Islet of Langerhans (tissue), 1 donor: Measurements from ENCODE around the gene TERT.

Source experiments
- FAIRE-seq: peaks from one replicate; lab custom pipeline; 2011; peaks lifted over from hg19 to GRCh38; lab: Jason Lieb, UNC

The TERT gene

DNA sequence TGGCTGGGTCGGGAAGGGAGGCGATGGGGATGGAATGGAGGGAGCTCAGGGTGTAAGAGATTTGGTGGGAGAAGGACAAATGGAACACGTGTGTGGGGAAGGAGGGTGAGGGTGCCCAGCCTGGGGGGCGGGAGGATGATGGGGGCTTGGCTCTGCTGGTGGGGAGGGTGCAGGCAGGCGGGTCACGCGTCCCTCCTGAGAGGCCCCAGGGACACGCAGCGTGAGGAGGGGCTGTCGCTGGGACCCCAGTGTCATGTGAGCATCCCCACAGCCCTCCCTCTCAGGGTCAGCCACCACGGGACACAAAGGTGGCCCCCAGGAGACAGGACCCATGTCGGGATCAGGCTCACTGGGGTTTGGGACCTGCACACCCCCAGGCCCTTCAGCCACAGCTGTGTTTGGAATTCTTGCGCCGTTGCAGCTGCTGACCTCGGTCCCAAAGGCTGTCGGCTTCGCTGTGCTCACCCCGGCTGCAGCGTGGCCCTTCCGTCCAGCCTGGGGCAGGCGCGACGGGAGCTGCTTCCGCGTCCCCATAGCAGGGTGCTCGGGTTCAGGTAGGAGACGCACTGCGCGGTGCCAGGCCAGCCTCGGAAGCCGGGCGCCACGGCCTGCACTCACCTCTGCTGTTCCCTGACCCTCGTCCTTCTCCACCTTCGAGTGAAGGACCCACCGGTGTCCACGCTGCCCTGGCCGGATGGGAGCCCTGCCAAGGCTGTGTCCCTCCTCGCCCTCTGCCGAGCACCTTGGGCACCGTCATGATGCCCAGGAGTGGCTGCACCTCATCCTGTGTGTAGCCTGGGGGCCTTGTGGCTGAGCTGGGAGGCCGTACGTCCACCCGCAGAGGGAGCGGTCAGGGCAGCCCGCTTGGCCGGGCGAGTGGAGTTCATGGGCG, 88.1 kb downstream of the TERT start:
- no peak for FAIRE-seq

DNA sequence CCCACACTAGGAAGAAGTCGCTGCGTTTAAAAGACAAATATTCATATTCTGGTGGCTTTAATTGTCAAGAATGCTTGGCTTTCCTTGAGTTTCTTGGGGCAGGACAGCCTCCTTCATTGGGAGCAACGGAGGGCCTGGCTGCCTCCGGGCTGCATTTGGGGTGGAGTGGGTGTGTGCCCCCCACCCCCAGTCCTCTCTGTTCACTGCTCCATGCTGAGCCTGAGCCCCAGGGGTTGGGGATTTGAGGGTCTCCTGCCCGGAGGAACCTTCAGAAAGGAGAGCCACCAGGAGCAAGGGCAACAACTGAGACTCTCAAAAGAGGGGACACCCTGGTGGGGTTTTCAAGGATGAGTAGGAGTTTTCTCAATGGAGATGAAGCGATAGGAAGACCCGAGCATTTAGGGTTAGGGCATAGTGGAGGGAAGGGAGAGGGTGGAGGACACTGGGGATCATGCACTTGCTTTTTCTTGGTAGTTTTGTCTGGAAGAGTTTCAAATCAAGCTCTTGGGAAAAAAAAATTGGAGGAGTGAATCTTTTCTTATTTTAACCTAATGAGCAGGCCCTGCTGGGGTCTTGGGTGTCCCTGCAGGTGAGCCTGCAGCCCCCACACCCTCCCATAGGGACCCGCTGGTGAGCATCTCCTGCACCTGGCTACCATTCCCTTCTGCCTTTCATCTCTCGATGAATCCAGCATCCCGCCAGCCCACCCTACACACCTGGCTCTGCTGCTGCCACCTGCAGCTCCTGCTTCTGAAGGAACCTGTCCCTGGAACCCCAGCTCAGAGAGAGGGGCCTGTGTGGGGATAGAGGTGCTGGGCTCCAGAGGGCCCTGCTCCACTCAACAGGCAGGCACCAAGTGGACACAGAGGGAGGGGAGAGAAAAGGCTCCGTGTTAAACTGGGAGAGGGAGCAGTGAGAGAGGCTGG, 89.3 kb downstream of the TERT start:
- no peak for FAIRE-seq

DNA sequence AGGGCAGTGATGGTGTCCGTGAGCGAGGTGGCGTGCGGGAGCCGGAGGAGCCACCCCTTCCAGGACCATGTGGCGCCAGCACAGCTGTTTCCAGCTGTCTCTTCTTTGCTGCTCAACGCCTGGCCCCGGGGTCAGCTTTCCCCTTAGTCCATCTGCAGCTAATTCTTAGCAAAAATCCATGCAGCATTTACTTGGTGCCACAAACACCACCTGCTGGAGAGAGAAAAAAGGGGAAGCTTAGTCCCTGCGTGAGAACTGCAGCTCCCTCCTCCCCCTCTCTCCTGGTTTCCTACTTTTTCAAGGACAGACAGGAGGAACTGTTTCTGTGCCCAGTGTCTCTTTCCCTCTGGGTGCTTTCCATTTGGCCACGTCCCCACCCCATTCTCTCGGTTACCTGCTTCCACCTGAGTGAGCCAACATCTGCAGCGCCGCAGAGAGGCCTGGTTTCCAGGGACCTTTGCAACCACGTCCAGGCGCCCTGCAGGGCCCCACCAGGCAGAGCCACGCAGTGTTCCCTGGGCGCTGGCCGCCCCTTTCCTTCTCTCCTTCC, 90.1 kb downstream of the TERT start:
- no peak for FAIRE-seq

DNA sequence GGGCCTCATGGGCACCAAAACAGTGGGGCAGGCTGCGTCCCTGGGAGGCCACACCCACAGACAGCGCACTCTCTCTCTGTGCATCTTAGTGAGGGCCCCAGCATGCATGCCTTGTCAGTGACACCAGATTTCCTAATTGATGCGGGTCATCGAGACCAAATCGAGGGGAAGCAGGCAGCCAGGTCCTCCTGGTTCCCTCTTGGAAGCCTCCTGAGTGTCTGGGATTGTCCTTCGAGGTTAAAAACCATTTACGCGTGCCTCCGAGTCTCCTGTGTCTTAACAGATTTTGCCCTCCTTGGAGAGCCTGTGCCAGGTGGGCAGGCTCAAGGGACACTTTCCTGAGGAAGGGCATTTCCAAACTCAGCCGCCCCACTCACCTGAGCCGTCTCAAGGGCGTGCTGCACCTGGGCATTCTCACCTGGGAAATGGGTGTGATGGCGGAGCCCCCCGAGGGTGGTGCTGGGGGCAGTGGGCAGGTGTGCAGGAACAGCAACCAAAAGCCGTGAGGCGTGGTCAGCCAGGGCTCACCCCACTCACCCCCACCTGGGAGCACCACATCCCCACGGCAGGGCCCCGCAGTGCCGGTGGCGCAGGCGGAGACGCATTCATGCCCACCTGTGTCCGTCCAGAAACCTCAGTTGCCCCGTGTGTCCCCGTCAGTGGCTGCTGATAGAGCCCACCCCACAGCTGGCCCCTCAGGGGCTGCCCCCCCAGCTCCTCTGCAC, 90.7 kb downstream of the TERT start:
- FAIRE-seq, result no peak

DNA sequence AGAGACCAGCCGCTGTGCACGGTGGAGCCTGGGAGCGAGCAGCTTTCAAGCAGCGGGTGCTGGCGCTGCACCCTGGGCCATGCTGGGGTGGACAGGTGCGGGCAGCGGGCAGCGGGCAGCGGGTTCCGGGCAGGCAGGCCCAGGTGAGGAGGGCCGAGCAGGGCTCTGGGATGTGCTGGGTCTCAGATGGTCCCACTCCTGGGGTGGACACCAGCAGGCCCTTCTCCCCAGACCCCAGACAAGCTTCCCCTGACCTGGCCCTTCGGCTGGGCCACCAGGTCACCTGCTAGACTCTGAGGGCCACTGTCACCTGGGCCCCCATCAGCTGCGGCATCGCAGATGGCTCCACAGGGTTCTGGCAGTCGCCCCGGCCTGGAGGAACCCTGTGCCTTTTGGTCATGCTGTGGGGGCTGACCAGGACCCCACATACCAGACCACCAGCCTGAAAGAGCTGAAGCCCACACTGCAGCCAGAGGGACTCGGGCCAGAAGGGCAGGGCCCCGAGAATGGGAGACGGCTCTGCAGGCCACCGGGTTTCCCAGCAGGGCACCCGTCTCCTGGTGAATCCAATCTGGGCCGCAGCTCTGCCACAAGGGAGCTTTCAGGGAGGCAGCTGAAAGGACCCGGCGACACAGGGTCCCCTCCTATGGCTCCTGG, 91.4 kb downstream of the TERT start:
- FAIRE-seq, result no peak
